ENCODE data around the gene REN.

The REN gene

DNA sequence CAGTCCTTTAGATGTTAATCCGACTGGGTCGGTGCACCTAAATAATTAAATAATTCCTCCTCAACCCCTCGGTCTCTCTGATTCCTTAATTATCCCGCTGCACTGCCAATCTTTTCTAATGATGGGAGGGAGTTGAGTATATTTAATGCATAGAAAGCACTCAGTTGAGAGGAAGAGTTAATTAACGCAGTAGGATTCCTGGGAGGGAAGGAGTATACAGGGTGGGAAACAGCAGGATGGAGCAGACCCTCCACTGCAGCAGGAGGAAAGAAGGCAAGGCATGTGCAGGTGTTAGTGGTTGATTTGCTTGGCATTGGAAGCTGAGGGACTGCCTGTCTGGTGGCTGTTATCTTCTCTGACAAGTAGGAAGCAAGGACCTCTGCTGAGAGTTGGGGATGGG, 9.9 kb upstream of the REN start:
- H3K4me3 ChIP-seq (ENCODE audit: low read depth, low read length) = no peak overlapping the region
- DNase-seq = no peak
- H3K27me3 ChIP-seq = peaks cover 2% of the 10 kb centered on the region; the same call in 1 of the 2 replicates
- TF ChIP-seq, protein P1, sequence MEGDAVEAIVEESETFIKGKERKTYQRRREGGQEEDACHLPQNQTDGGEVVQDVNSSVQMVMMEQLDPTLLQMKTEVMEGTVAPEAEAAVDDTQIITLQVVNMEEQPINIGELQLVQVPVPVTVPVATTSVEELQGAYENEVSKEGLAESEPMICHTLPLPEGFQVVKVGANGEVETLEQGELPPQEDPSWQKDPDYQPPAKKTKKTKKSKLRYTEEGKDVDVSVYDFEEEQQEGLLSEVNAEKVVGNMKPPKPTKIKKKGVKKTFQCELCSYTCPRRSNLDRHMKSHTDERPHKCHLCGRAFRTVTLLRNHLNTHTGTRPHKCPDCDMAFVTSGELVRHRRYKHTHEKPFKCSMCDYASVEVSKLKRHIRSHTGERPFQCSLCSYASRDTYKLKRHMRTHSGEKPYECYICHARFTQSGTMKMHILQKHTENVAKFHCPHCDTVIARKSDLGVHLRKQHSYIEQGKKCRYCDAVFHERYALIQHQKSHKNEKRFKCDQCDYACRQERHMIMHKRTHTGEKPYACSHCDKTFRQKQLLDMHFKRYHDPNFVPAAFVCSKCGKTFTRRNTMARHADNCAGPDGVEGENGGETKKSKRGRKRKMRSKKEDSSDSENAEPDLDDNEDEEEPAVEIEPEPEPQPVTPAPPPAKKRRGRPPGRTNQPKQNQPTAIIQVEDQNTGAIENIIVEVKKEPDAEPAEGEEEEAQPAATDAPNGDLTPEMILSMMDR (IDR thresholded peaks at IDR 0.05; ENCODE audit: low read depth, low read length) = no peak
- H3K36me3 ChIP-seq = no peaks in the 10 kb centered on the region
- H3K9me3 ChIP-seq = no peaks in the 10 kb centered on the region
- no peaks in the 10 kb centered on the region for H3K4me1 ChIP-seq

DNA sequence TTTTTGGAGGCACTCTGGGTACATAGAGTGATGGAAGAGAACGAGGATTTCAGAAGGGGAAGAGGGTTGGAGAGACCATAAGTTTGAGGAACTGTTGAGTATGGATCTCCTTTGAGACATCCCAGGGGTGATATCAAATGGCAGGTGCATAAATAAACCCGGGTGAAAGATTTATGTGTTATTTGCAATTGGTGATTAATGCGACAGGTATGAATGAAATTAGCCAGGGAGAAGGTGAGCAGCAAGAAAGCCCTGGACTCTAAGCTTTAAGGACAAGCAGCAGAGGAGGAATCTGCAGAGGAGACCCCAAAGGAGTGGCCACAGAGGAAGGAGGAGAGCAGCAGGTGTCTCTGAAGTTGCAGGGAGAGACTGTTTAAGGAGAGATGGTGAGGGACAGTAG, 8.8 kb upstream of the REN start:
- Histone ChIP-seq H3K27me3 (peaks cover 2% of the 10 kb centered on the region; the same call in 1 of the 2 replicates), H3K4me1 (no peaks in the 10 kb centered on the region), H3K36me3 (no peaks in the 10 kb centered on the region), H3K4me3 (ENCODE audit: low read depth, low read length) (no peak overlapping the region), H3K9me3 (peaks cover 5% of the 10 kb centered on the region)
- no peak for DNase-seq
- TF ChIP-seq, protein P1 (IDR thresholded peaks at IDR 0.05; ENCODE audit: low read depth, low read length) = no peak

DNA sequence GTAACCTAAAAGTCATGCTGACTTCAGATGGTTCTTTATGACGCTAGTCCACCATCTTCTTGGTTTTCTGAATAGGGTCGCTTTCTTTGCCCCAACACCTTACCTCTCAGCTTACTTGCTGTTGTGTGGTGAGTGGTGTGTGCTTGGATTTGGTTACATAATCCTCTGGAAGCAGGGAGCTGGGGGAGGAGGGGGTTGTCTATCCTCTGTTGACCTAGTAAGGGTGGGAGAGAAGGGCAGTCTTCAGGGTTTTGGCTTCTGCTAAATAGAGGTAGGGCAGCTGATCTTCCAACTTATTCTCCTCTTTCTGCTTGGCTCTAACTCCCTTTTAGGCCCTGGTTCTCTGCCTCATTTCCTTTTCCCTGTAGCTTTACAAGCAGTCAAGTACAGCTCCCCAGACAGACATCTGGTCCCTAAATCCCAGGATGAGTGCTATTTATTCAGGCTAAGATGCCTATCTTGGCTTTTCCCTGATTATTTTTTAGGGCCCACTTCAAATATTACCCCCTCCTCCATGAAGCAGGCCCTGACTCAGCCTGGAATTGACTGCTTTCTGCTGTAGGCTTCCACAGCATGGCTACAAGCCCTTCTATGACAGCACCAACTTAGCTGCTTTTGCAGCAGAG, 6.4 kb upstream of the REN start:
- peaks cover 2% of the 10 kb centered on the region; the same call in 1 of the 2 replicates for H3K27me3 ChIP-seq

DNA sequence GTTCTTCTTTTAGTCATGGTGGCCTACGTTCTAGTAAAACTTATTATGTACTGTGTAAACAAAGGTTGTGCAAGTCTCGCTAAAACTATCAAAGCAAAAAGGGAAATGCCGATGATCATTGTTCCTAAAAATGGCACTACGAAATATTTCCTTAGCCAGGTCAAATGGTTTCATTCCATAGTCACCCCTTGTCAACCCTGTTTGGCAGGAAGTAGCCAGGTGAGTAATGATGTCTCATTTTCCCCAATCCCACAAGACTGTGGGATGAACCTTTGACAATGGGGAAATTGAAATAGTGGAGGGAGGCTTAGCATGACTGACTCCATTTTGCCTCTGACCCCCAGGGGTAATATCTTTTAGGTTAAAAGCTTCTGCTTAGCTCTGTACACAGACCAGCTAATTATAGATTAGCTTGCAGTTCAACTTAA, 5.6 kb upstream of the REN start:
- no peak overlapping the region for H3K4me3 ChIP-seq (ENCODE audit: low read depth, low read length)
- H3K36me3 ChIP-seq = no peaks in the 10 kb centered on the region
- H3K27me3 ChIP-seq = peaks cover under 1% of the 10 kb centered on the region; the same call in 1 of the 2 replicates
- TF ChIP-seq, protein P1 (IDR thresholded peaks at IDR 0.05; ENCODE audit: low read depth, low read length) = no peak
- peaks cover 6% of the 10 kb centered on the region for H3K9me3 ChIP-seq
- no peaks in the 10 kb centered on the region for H3K4me1 ChIP-seq
- DNase-seq = no peak

More for the DNA sequence above, 6.4 kb upstream of the REN start:
- no peak for DNase-seq
- H3K36me3 ChIP-seq = no peaks in the 10 kb centered on the region
- TF ChIP-seq, protein P1 (IDR thresholded peaks at IDR 0.05; ENCODE audit: low read depth, low read length) = no peak
- H3K4me3 ChIP-seq (ENCODE audit: low read depth, low read length) = no peak overlapping the region
- no peaks in the 10 kb centered on the region for H3K4me1 ChIP-seq
- peaks cover 6% of the 10 kb centered on the region for H3K9me3 ChIP-seq

DNA sequence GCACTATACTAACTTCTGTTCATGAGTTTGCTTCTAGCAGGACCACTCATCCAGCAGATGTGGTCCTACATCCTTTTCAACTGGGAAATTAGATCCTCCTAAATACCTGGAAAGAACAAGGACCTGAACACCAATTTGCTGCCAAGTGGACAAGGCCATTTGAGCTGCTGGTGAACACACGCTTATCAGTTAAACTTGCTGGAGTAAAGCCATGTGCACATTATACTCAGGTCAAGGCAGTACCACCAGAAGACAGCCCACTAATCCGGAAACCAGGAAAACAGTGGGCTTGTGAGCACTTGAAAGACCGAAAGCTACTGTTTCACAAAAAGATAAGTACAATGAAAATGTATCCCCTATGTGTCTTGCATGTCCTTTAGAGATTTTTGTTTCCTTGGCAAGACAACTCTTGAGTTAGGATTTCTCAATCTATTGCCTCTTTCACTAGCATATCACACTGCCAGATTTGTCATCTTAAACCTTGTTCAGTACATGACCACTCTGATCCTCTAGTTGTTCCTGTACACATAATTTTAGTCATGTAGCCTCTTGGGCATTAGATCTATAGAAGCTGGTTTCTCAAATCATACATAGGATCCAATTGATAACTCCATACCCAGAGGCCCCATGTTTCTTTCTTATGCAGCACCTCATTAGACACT, 4.5 kb upstream of the REN start:
- TF ChIP-seq, protein P1 (IDR thresholded peaks at IDR 0.05; ENCODE audit: low read depth, low read length) = no peak
- peaks cover 6% of the 10 kb centered on the region for H3K9me3 ChIP-seq
- H3K4me3 ChIP-seq (ENCODE audit: low read depth, low read length) = no peak overlapping the region
- DNase-seq = no peak
- H3K27me3 ChIP-seq = no peaks in the 10 kb centered on the region; the same call in 1 of the 2 replicates
- H3K4me1 ChIP-seq = no peaks in the 10 kb centered on the region
- no peaks in the 10 kb centered on the region for H3K36me3 ChIP-seq

DNA sequence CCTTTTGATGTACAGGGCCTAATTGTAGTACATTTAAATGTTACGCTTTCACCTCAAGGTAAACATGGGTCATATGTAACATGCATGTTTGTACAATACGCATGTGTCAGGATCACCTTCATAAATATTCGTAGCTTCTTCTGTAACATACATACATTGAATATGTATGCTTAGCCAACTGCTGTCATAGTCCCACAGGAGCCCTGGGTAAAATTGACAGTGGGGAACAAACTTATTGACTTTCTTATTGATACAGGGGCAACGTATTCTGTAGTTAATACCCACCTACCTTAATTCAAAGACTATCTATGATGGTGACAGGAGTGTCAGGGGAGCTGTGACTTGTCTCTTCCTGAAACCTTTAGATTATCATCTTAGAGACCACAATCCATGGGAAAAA, 3.7 kb upstream of the REN start:
- H3K4me1 ChIP-seq = no peaks in the 10 kb centered on the region
- TF ChIP-seq, protein P1 (IDR thresholded peaks at IDR 0.05; ENCODE audit: low read depth, low read length) = no peak
- DNase-seq = no peak

More for the DNA sequence above, 3.7 kb upstream of the REN start:
- H3K4me3 ChIP-seq (ENCODE audit: low read depth, low read length) = no peak overlapping the region
- peaks cover 6% of the 10 kb centered on the region for H3K9me3 ChIP-seq
- no peaks in the 10 kb centered on the region for H3K27me3 ChIP-seq
- H3K36me3 ChIP-seq = no peaks in the 10 kb centered on the region

All from BE2C (cell line).